ENCODE results near the gene DEDD2. TPM values are rescaled to one million over a fixed set of nuclear protein-coding genes. Genes with fewer than 3 reads are reported as not detected.

Gene DEDD2
- polyA plus RNA-seq, 3 donors: 125 to 141 (median 133) TPM

- H3K27me3 ChIP-seq (ENCODE audit: control insufficient read depth in 2 of 2, insufficient read depth in 2 of 2, low read length in 2 of 2): peaks cover 2 to 6% of the 10 kb centered on the region in 2 donors
- Mint-ChIP-seq H3K9me3 (peaks cover 0 to 2% (median 0%) of the 10 kb centered on the region in 7 donors), H3K27me3 (ENCODE audit: low read depth in 3 of 3) (peaks cover 4 to 10% (median 7%) of the 10 kb centered on the region in 3 donors), H3K4me1 (peaks cover 65% of the 10 kb centered on the region), H3K4me3 (peak overlapping the region in 1 of 2 donors; percentile 73), H3K36me3 (peaks cover 0 to 8% of the 10 kb centered on the region in 2 donors), H3K27ac (peak overlapping the region; percentile 80 to 91 (median 83))
- no peaks in the 10 kb centered on the region for H3K9me3 ChIP-seq (replicated peaks in 1 of 2; ENCODE audit: control insufficient read depth in 1 of 2, insufficient read depth in 1 of 2, low read length in 2 of 2)
- peak overlapping the region; percentile 11 to 62 for H3K27ac ChIP-seq (ENCODE audit: low read depth in 1 of 2, low read length in 2 of 2)
- H3K79me2 ChIP-seq (ENCODE audit: insufficient read depth, low read length): no peaks in the 10 kb centered on the region
- no peaks in the 10 kb centered on the region for H3K36me3 ChIP-seq (replicated peaks in 1 of 2; ENCODE audit: control insufficient read depth in 1 of 2, insufficient read depth in 2 of 2, low read length in 2 of 2)
- peaks cover 52 to 61% of the 10 kb centered on the region in 2 donors for H3K4me1 ChIP-seq (ENCODE audit: control insufficient read depth in 1 of 2, insufficient read depth in 2 of 2, low read length in 2 of 2)
- TF ChIP-seq CTCF (IDR thresholded peaks at IDR 0.05): no peak
- H3K4me3 ChIP-seq (replicated peaks in 1 of 3; ENCODE audit: low read depth in 2 of 3, low read length in 3 of 3): peak overlapping the region in 1 of 3 experiments; percentile 53
- DNase-seq: peak; percentile 67 to 78 (median 71)
- H3K9ac ChIP-seq (ENCODE audit: insufficient read depth, low read length, poor library complexity, severe bottlenecking): no peak overlapping the region
- intact Hi-C loops (cut with micrococcal nuclease): no loop called here
- H4K20me1 ChIP-seq (ENCODE audit: insufficient read depth, low read length): no peaks in the 10 kb centered on the region
- H2AFZ ChIP-seq (ENCODE audit: insufficient read depth, low read depth, low read length, poor library complexity, severe bottlenecking): peak overlapping the region; percentile 25
- peak overlapping the region; percentile 64 for H3K4me2 ChIP-seq (replicated peaks; ENCODE audit: extremely low read depth, low read length, poor library complexity, severe bottlenecking)
Observed at GRCh38 chr19:42185277-42185676, 32.2 kb downstream of the DEDD2 start.

- H3K9me3 ChIP-seq (replicated peaks in 1 of 2; ENCODE audit: control insufficient read depth in 1 of 2, insufficient read depth in 1 of 2, low read length in 2 of 2): no peaks in the 10 kb centered on the region
- peak; percentile 96 for TF ChIP-seq CTCF (IDR thresholded peaks at IDR 0.05)
- H3K79me2 ChIP-seq (ENCODE audit: insufficient read depth, low read length): no peaks in the 10 kb centered on the region
- peaks cover 5 to 12% (median 9%) of the 10 kb centered on the region in 3 donors for H3K27me3 Mint-ChIP-seq (ENCODE audit: low read depth in 3 of 3)
- H3K4me1 Mint-ChIP-seq: peaks cover 62% of the 10 kb centered on the region
- H3K4me3 ChIP-seq (replicated peaks in 1 of 3; ENCODE audit: low read depth in 2 of 3, low read length in 3 of 3): peak overlapping the region in 1 of 3 experiments; percentile 53
- H3K4me3 Mint-ChIP-seq: peak overlapping the region; percentile 3 to 65
- DNase-seq: peak; percentile 59 to 73 (median 72)
- H3K4me2 ChIP-seq (replicated peaks; ENCODE audit: extremely low read depth, low read length, poor library complexity, severe bottlenecking): peak overlapping the region; percentile 64
- H3K9ac ChIP-seq (ENCODE audit: insufficient read depth, low read length, poor library complexity, severe bottlenecking): no peak overlapping the region
- no peak overlapping the region for H2AFZ ChIP-seq (ENCODE audit: insufficient read depth, low read depth, low read length, poor library complexity, severe bottlenecking)
- H3K9me3 Mint-ChIP-seq: peaks cover 0 to 2% (median 0%) of the 10 kb centered on the region in 7 donors
- H3K36me3 ChIP-seq (replicated peaks in 1 of 2; ENCODE audit: control insufficient read depth in 1 of 2, insufficient read depth in 2 of 2, low read length in 2 of 2): no peaks in the 10 kb centered on the region
- peak overlapping the region; percentile 71 to 91 (median 83) for H3K27ac Mint-ChIP-seq
- peaks cover 0 to 8% of the 10 kb centered on the region in 2 donors for H3K36me3 Mint-ChIP-seq
- H3K4me1 ChIP-seq (ENCODE audit: control insufficient read depth in 1 of 2, insufficient read depth in 2 of 2, low read length in 2 of 2): peaks cover 52 to 61% of the 10 kb centered on the region in 2 donors
- H3K27ac ChIP-seq (ENCODE audit: low read depth in 1 of 2, low read length in 2 of 2): peak overlapping the region in 1 of 2 donors; percentile 62
- intact Hi-C loops (cut with micrococcal nuclease): loop anchor here (5.0 kb wide), 3 partner anchors 33 to 77 kb away; partner anchors contain the start of genes DEDD2 (in 1 of the 2) and GSK3A (in 1 of the 2)
- no peaks in the 10 kb centered on the region for H4K20me1 ChIP-seq (ENCODE audit: insufficient read depth, low read length)
- peaks cover 11 to 14% of the 10 kb centered on the region in 2 donors for H3K27me3 ChIP-seq (ENCODE audit: control insufficient read depth in 2 of 2, insufficient read depth in 2 of 2, low read length in 2 of 2)
- WGBS (ENCODE audit: insufficient coverage): 0% methylated on average over 1 of the region's 1 CpG
Observed at GRCh38 chr19:42184401-42184861, 33.0 kb downstream of the DEDD2 start.
